Thymus (tissue), 11 donors: ENCODE results near the gene NLRP3. TPM values are rescaled to one million over a fixed set of nuclear protein-coding genes. Genes with fewer than 3 reads are reported as not detected.
A peak's percentile ranks its signal among the peaks of the same experiment; 100 is the strongest.
"Not testable (repeated sequence)": the region's sequence is repeated elsewhere in the genome, so short reads cannot be mapped to it uniquely, and the experiment has no call there.

Source experiments
- DNase-seq, 9 donors: peaks; one replicate each; pipeline ENCODE4 v3.0.0-alpha.2; 2013; ENCODE audit warnings: low spot score in 9 of 9, low read depth in 6 of 9, missing footprints in 1 of 9
- H3K27ac ChIP-seq, 2 donors: one replicate each; pipeline ENCODE4 v1.5.1; 2013; ENCODE audit warnings: control low read depth in 1 of 2, low read depth in 1 of 2, low read length in 1 of 2, mild to moderate bottlenecking in 1 of 2, moderate library complexity in 1 of 2
- H3K27me3 ChIP-seq, 2 donors: one replicate each; pipeline ENCODE4 v1.5.1; 2013; ENCODE audit warnings: low read length in 1 of 2; ENCODE audit not compliant: control insufficient read depth in 2 of 2, insufficient read depth in 1 of 2
- H3K36me3 ChIP-seq, 2 donors: one replicate each; pipeline ENCODE4 v1.5.1; 2013; ENCODE audit warnings: low read length in 1 of 2, mild to moderate bottlenecking in 1 of 2, moderate library complexity in 1 of 2; ENCODE audit not compliant: control insufficient read depth in 2 of 2, insufficient read depth in 2 of 2
- H3K4me1 ChIP-seq, 2 donors: one replicate each; pipeline ENCODE4 v1.5.1; 2013; ENCODE audit warnings: low read length in 2 of 2; ENCODE audit not compliant: control insufficient read depth in 2 of 2, insufficient read depth in 2 of 2
- H3K4me3 ChIP-seq, 2 donors: one replicate each; pipeline ENCODE4 v1.5.1; 2013; ENCODE audit warnings: low read length in 2 of 2, control low read depth in 1 of 2, mild to moderate bottlenecking in 1 of 2
- H3K9me3 ChIP-seq, 2 donors: one replicate each; pipeline ENCODE4 v1.5.1; 2013; ENCODE audit warnings: low read length in 1 of 2, mild to moderate bottlenecking in 1 of 2; ENCODE audit not compliant: control insufficient read depth in 2 of 2, insufficient read depth in 1 of 2
- WGBS: extraction: QIAGEN DNeasy Blood & Tissue Kit; methylation state at CpG from one replicate; pipeline ENCODE4 v1.1.7; 2013; 5-methylcytosine and 5-hydroxymethylcytosine counted together
- polyA plus RNA-seq: library from polyadenylated mRNA; stranded (reverse); fragments of 200-250 nt; gene quantifications from one replicate; pipeline ENCODE4 v1.2.3, GENCODE V29; 2013
- total RNA-seq: library from RNA; stranded (reverse); fragments of 120-200 nt; gene quantifications from one replicate; pipeline ENCODE4 v1.2.4, GENCODE V29; 2013
- donor health status: healthy.

NLRP3 gene
- total and polyA plus RNA-seq, 2 donors: 1.7 to 2.6 TPM

DNA sequence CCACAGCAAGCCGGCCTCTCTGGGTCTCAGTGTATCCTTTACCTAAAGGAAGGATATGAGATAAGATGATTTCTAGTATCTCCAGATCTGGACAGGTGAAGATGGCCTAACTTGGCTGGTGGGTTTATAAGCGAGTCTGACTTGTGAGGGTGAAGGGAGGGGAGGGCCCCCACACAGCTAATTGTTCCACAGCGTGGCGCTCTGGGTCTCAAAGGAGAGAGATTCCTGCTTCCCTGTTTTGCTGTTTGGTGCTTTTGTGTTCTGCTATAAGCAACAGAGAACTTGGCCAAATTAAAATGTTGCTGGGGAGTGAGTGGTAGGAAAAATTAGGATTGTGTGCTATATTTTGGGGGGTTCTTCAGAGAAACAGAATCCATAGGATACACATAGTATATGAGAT, 28.9 kb upstream of the NLRP3 start:
- H3K4me3 ChIP-seq: no peak overlapping the region
- WGBS: 91% methylated on average over 4 of the region's 4 CpGs
- H3K27me3 ChIP-seq: no peaks in the 10 kb centered on the region
- H3K36me3 ChIP-seq: no peaks in the 10 kb centered on the region
- no peak overlapping the region for H3K27ac ChIP-seq
- H3K4me1 ChIP-seq: peaks cover 6 to 12% of the 10 kb centered on the region in 2 donors
- DNase-seq: no peak
- peaks cover 0 to 5% of the 10 kb centered on the region in 2 donors for H3K9me3 ChIP-seq

GRCh38 chr1:247387565-247387964, 28.4 kb upstream of the NLRP3 start:
- no peak overlapping the region for H3K4me3 ChIP-seq
- H3K9me3 ChIP-seq: peaks cover 0 to 5% of the 10 kb centered on the region in 2 donors
- DNase-seq: no peak
- H3K27me3 ChIP-seq: no peaks in the 10 kb centered on the region
- WGBS: 96% methylated on average over 5 of the region's 5 CpGs
- no peaks in the 10 kb centered on the region for H3K36me3 ChIP-seq
- H3K27ac ChIP-seq: no peak overlapping the region
- peaks cover 6 to 12% of the 10 kb centered on the region in 2 donors for H3K4me1 ChIP-seq

DNA sequence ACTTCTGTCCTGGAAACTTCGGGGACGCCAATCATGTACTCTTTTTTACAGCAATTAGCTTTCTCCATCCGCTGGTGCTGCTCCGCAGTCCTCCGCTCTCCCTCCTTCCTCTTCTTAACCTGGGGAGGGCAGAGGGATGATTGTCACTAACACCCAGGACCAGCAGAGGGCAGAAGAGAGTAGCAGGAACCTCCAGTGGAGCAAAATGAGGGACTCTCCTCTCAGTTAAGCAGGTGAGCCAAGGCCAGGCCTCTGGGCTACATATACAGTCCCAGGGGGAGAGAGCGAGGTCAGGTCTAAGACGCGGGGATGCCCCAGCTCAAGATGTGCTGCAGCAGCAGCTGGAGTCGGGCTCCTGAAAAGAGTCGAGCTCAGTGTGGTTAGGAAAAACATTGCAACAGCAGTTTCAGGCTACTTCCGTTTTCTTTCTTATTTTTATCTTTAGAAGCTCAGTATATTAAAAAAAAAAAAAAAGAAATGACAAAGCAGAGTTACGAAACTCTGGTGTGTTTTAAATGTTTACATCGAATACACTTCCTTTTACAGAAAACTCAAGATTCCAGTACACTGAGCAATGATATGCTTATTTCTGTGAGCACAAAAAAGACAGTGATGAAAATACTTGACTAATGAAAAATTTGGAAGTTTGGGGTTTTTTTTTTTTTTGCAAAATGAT, 25.7 kb upstream of the NLRP3 start:
- peak overlapping the region in 1 of 2 donors; percentile 23 for H3K4me3 ChIP-seq
- H3K27me3 ChIP-seq: no peaks in the 10 kb centered on the region
- peak overlapping the region; percentile 56 to 72 for H3K27ac ChIP-seq
- peak; percentile 72 to 96 (median 86) for DNase-seq
- H3K9me3 ChIP-seq: no peaks in the 10 kb centered on the region
- peaks cover 6 to 12% of the 10 kb centered on the region in 2 donors for H3K4me1 ChIP-seq
- WGBS: 2% methylated on average over 13 of the region's 13 CpGs
- H3K36me3 ChIP-seq: no peaks in the 10 kb centered on the region

GRCh38 chr1:247390996-247391395, 25.0 kb upstream of the NLRP3 start:
- Histone ChIP-seq H3K4me1 (peaks cover 6 to 12% of the 10 kb centered on the region in 2 donors), H3K27ac (peak overlapping the region in 1 of 2 donors; percentile 42), H3K27me3 (no peaks in the 10 kb centered on the region), H3K9me3 (no peaks in the 10 kb centered on the region), H3K36me3 (no peaks in the 10 kb centered on the region), H3K4me3 (no peak overlapping the region)
- DNase-seq: no peak
- 94% methylated on average over 4 of the region's 4 CpGs for WGBS

DNA sequence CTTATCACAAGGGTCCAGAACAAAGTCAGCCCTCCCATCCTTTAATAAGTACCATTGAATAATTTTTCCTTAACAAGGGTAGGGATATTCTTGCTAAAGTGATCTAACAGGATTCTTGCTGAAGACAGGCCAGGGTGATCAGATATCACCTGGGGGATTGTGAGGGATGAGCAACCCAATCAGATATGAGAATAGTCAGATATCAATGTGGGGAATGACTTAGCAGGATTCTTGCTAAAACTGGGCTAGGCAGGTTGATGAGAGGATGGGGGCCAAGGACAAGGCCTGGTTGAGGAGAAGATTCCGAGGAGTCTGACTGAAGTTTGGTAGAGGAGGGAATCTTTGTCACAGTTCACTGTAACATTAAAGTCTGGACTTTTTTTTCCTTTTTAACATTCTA, 23.9 kb upstream of the NLRP3 start:
- H3K27me3 ChIP-seq: no peaks in the 10 kb centered on the region
- H3K27ac ChIP-seq: no peak overlapping the region
- H3K36me3 ChIP-seq: no peaks in the 10 kb centered on the region
- WGBS: 100% methylated on average over 1 of the region's 1 CpG
- no peaks in the 10 kb centered on the region for H3K9me3 ChIP-seq
- H3K4me1 ChIP-seq: peaks cover 6 to 12% of the 10 kb centered on the region in 2 donors
- DNase-seq: no peak
- no peak overlapping the region for H3K4me3 ChIP-seq

DNA sequence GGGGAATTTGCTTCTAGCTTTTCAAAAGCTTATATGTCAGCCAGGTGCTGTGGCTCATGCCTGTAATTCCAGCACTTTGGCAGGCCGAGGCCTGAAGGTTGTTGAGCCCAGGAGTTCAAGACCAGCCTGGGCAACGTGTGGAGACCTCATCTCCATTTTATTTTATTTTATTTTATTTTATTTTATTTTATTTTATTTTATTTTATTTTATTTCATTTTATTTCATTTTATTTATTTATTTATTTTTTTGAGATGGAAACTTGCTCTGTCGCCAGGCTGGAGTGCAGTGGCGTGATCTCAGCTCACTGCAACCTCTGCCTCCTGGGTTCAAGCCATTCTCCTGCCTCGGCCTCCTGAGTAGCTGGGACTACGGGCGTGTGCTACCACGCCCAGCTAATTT, 20.9 kb upstream of the NLRP3 start:
- H3K36me3 ChIP-seq, H3K27ac ChIP-seq, DNase-seq, H3K4me1 ChIP-seq, H3K27me3 ChIP-seq, H3K4me3 ChIP-seq, H3K9me3 ChIP-seq: not testable (repeated sequence)
- 85% methylated on average over 8 of the region's 8 CpGs for WGBS

DNA sequence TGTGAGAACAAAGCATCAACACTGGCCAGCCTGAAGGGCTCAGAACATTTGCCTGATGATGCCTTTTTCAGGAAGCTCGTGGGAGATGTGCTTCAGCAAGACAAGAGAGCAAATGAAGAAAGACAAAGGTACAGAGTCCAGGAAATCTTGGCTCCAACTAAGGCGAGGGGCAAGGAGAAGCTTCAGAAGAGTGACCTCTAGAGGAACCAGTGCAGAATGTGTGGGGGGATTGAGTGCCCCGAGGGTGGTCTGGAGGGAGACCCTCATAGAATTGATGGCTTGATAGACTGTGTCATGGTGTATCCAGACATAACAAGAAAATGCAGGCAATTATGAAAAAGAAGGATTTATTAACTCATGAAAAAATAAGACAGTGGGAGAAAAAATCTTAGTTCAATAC, 15.3 kb upstream of the NLRP3 start:
- WGBS: 68% methylated on average over 3 of the region's 3 CpGs
- H3K27ac ChIP-seq: no peak overlapping the region
- H3K4me3 ChIP-seq: no peak overlapping the region
- H3K36me3 ChIP-seq: no peaks in the 10 kb centered on the region
- no peaks in the 10 kb centered on the region for H3K9me3 ChIP-seq
- no peaks in the 10 kb centered on the region for H3K4me1 ChIP-seq
- DNase-seq: no peak
- H3K27me3 ChIP-seq: no peaks in the 10 kb centered on the region

- no peak overlapping the region for H3K4me3 ChIP-seq
- peaks cover 0 to 6% of the 10 kb centered on the region in 2 donors for H3K9me3 ChIP-seq
- H3K27me3 ChIP-seq: no peaks in the 10 kb centered on the region
- H3K27ac ChIP-seq: no peak overlapping the region
- H3K36me3 ChIP-seq: no peaks in the 10 kb centered on the region
- H3K4me1 ChIP-seq: no peaks in the 10 kb centered on the region
- 92% methylated on average over 10 of the region's 10 CpGs for WGBS
- no peak for DNase-seq
These were observed 14.5 kb upstream of the NLRP3 start for GRCh38 chr1:247401310-247402119.

- WGBS: 94% methylated on average over 7 of the region's 7 CpGs
- H3K4me1 ChIP-seq: no peaks in the 10 kb centered on the region
- no peak for DNase-seq
These were observed 13.8 kb upstream of the NLRP3 start for GRCh38 chr1:247402120-247402675.

More at GRCh38 chr1:247402120-247402675, 13.8 kb upstream of the NLRP3 start:
- Histone ChIP-seq H3K36me3 (no peaks in the 10 kb centered on the region), H3K9me3 (peaks cover 0 to 6% of the 10 kb centered on the region in 2 donors), H3K27ac (no peak overlapping the region), H3K4me3 (no peak overlapping the region), H3K27me3 (no peaks in the 10 kb centered on the region)
